8988T (cell line): ENCODE data around the gene FAM83B.
"Not testable (repeated sequence)": the region's sequence is repeated elsewhere in the genome, so short reads cannot be mapped to it uniquely, and the experiment has no call there.

Experiments
- DNase-seq: peaks from one replicate; pipeline ENCODE4 v3.0.0; 2011

FAM83B gene

GRCh38 chr6:54864272-54864671, 17.7 kb downstream of the FAM83B start:
- DNase-seq = no peak

- DNase-seq = no peak
Observed at GRCh38 chr6:54865091-54865631, 18.6 kb downstream of the FAM83B start.

- DNase-seq = no peak
Observed at GRCh38 chr6:54868556-54868955, 22.0 kb downstream of the FAM83B start.

- no peak for DNase-seq
Observed at GRCh38 chr6:54873599-54873998, 27.0 kb downstream of the FAM83B start.

GRCh38 chr6:54874349-54875048, 27.9 kb downstream of the FAM83B start:
- DNase-seq = no peak

- DNase-seq = no peak
Observed at GRCh38 chr6:54875539-54875938, 29.0 kb downstream of the FAM83B start.

- no peak for DNase-seq
Observed at GRCh38 chr6:54876365-54876764, 29.8 kb downstream of the FAM83B start.

- no peak for DNase-seq
Observed at GRCh38 chr6:54876871-54877270, 30.3 kb downstream of the FAM83B start.

- DNase-seq = no peak
Observed at GRCh38 chr6:54877713-54878317, 31.2 kb downstream of the FAM83B start.

GRCh38 chr6:54878718-54879117, 32.1 kb downstream of the FAM83B start:
- DNase-seq = no peak

- DNase-seq = no peak
Observed at GRCh38 chr6:54879188-54879985, 32.8 kb downstream of the FAM83B start.

GRCh38 chr6:54881067-54881730, 34.6 kb downstream of the FAM83B start:
- no peak for DNase-seq

GRCh38 chr6:54881891-54882290, 35.3 kb downstream of the FAM83B start:
- DNase-seq = not testable (repeated sequence)

- no peak for DNase-seq
Observed at GRCh38 chr6:54886932-54887584, 40.5 kb downstream of the FAM83B start.

GRCh38 chr6:54891536-54891935, 45.0 kb downstream of the FAM83B start:
- no peak for DNase-seq

- no peak for DNase-seq
Observed at GRCh38 chr6:54892831-54893230, 46.3 kb downstream of the FAM83B start.

GRCh38 chr6:54893818-54894217, 47.2 kb downstream of the FAM83B start:
- DNase-seq = no peak

- no peak for DNase-seq
Observed at GRCh38 chr6:54896302-54896701, 49.7 kb downstream of the FAM83B start.

GRCh38 chr6:54897462-54898189, 51.1 kb downstream of the FAM83B start:
- DNase-seq = no peak

- no peak for DNase-seq
Observed at GRCh38 chr6:54898767-54899166, 52.2 kb downstream of the FAM83B start.

- DNase-seq = no peak
Observed at GRCh38 chr6:54899442-54899841, 52.9 kb downstream of the FAM83B start.

GRCh38 chr6:54899986-54900385, 53.4 kb downstream of the FAM83B start:
- DNase-seq = no peak
